Measurements from ENCODE around the gene BBS10.
"Not testable (repeated sequence)": the region's sequence is repeated elsewhere in the genome, so short reads cannot be mapped to it uniquely, and the experiment has no call there.

BBS10 gene

GRCh38 chr12:76348079-76348901 is at the start of gene BBS10:
Gene BBS10 (minus strand): TSS chr12:76348415. CDS start chr12:76348358, 57 bp downstream.
- DNase-seq: peak; percentile 94

- no peak for DNase-seq
These were observed 43.2 kb upstream of the BBS10 start for GRCh38 chr12:76391461-76391860.

GRCh38 chr12:76387614-76388013 is 39.4 kb upstream of the BBS10 start:
- no peak for DNase-seq

GRCh38 chr12:76384560-76384959 is 36.3 kb upstream of the BBS10 start:
- DNase-seq: no peak

- DNase-seq: no peak
These were observed 35.8 kb upstream of the BBS10 start for GRCh38 chr12:76383988-76384387.

DNA sequence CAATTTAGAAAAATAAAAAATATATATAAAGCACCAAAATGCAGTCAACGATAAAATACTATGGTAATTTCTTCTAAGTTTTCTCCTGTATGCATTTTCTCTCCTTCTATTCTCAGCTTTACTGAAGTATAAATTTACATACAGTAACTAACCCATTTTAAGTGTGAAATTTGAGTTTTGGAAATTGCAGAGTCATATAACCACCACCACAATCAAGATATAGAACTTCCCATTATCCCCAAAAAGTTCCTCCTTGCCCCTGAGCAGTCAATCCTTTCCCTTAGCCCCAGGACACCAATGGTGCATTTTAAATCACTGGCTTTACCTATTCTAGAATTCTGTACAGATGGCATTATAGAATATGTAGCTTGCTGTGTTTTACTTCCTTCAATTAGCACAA is 31.0 kb upstream of the BBS10 start:
- DNase-seq: no peak

DNA sequence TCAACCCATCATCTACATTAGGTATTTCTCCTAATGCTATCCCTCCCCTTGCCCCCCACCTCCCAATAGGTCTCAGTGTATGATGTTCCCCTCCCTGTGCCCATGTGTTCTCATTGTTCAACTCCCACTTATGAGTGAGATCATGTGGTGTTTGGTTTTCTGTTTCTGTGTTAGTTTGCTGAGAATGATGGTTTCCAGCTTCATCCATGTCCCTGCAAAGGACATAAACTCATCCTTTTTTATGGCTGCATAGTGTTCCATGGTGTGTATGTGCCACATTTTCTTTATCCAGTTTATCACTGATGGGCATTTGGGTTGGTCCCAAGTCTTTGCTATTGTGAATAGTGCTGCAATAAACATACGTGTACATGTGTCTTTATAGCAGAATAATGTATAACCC is 28.7 kb upstream of the BBS10 start:
- DNase-seq: not testable (repeated sequence)

GRCh38 chr12:76375939-76376338 is 27.7 kb upstream of the BBS10 start:
- no peak for DNase-seq

DNA sequence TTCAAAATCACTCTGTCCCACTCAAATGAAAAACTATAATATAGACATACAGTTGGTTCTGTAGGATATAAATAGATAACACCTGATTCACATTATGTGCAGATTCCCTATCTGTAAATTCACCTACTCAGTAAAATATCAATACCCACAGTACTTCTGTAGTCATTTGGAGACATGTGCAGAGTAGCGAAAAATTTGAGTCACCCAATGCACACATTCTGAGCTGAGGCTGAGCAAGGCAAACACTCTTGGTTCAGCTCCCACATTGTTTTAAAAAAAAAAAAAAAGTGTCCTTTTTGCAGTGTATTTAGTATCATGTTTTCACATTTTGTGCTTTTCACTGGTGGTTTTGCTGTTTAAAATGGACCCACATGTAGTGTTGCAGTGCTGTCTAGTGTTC is 27.3 kb upstream of the BBS10 start:
- no peak for DNase-seq

DNA sequence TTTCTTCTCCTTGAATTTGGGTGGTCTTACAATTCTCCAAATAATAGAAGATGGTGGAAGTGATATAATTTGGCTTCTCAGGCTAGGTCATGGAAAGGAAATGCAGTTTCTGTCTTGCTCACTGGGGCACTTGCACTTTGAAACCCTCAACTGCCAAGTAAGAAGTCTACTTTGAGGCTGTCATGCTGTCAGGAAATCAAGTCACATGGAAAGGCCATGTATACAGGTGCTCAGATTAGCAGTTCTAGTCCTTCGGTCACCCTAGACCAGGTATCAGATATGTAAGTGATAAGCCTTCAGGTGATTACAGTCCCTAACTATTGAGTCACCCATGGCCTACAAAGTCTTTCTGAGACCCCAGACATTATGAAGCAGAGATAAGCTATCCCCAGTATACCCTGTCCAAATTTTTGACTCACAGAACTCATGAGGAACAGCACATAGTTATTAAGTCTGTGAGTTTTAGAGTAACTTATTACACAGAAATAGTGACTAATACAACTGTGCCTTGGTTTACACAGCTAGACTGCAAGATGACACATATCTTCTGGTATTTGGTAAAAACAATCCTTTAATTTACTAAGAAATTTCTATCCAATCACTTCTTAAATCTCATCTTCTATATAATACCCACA is 26.3 kb upstream of the BBS10 start:
- no peak for DNase-seq

DNA sequence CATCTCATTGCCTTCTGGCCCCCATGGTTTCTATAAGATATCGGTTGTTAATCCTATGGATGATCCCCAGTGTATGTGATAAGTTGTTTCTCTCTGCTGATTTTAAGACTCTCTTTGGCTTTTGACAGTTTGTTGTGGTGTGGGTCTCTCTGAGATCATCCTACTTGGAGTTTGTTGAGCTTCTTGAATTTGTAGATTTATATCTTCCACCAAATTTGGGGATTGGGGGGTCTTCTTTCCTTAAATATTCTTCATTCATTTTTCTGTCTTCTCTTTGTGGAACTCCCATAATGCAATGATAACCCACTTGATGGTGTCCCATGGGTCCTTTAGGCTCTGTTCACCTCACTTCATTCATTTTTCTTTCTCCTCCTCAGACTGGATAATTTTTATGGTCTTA is 20.0 kb upstream of the BBS10 start:
- no peak for DNase-seq

DNA sequence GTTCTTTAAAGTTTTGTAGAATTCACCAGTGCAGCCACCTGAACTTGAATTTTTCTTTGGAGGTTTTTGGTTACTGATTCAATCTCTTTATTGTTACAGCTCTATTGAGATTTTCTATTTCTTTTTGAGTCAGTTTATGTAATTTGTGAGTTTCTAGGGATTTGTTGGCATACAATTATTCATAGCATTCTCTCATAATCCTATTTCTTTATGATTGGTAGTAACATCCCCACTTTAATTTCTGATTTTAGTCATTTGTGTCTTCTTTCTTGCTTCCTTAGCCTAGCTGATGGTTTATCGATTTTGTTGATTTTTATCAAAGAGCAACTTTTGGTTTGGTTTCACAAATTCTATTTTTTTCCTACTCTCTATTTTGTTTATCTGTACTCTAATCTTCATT is 17.9 kb upstream of the BBS10 start:
- no peak for DNase-seq

GRCh38 chr12:76364131-76364530 is 15.9 kb upstream of the BBS10 start:
- DNase-seq: not testable (repeated sequence)

DNA sequence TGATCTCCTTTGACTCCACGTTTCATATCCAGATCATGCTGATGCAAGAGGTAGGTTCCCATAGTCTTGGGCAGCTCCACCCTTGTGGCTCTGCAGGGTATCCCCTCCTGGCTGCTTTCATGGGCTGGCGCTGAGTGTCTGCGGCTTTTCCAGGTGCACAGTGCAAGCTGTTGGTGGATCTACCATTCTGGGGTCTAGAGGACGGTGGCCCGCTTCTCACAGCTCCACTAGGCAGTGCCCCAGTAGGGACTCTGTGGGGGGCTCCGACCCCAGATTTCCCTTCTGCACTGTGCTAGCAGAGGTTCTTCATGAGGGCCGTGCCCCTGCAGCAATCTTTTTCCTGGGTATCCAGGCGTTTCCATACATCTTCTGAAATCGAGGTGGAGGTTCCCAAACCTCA is 12.1 kb upstream of the BBS10 start:
- DNase-seq: no peak

DNA sequence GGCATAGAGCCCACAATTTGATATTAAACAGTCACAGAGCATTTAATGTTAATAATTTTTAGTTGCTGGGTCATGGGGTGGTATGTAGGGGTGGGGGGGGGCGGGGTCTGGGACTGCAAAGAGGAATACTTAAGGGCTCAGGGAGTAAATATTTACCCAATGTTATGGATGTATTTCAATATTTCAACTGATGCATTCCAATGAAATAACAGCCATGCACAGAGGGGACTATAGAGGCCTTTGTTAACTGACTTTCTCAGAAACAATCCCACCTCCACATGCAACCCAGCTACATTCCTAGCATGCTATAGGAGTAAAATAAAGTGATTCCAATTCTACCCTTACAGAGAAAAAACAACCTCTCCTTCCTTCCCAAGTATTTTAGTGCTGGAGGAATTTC is 7.9 kb upstream of the BBS10 start:
- DNase-seq: no peak

GRCh38 chr12:76346798-76347420 is 1.3 kb downstream of the BBS10 start:
- peak; percentile 82 for DNase-seq

- peak; percentile 45 for DNase-seq
These were observed 2.0 kb downstream of the BBS10 start for GRCh38 chr12:76346236-76346635.

DNA sequence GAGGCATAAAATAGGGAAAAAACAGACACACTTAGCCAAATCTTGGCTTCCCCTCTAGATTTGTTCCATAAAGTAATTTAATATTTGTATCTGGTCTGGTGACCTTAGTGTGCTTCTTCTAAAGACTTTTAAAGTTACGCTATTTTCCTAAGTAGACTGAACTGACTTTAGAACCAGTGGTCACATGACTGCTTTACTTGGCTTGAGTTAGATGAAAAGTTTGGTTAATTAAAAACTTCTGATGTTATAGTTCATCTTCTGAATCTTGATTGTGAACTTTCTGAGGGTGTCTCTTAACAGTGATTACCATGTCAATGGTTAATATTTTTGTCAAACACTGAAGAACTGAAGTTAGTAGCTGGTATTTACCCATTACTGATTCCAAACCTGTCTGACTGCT is 2.6 kb downstream of the BBS10 start:
- DNase-seq: no peak

- DNase-seq: peak; percentile 12
These were observed 6.7 kb downstream of the BBS10 start for GRCh38 chr12:76341436-76342030.

DNA sequence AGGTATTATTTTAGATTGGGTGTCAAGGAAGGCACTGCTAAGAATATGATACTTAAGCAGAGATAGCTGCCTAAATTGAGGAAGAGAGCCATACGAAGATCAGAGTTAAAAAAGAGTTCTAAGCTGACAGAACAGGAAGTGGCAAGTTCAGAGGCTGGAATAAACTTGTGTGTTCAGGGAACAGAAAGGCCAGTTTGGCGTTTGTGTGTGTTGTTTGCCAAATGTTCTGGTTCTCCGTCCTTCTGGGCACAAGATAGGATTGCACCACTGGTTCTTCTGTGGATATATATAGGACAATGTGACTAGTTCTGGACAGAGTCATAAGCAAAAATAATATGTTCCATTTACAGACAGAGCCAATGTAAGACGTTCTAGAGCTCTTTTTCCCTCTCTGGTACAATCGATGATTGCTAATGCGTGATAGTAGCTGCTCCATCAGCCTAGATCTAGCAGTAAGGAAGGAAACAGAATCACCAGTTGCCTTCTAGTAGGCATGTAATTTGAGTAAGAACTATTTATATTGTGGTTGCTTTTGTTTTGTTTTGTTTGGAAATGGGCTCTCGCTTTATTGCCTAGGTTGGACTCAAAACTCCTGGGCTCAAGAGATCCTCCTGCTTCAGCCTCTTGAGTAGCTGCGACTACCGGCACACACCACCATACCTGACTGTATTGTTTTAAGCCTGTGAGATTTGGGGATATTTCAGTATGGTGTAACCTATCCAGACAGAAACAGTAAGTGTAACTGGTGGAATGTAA is 7.4 kb downstream of the BBS10 start:
- peak; percentile 45 for DNase-seq

GRCh38 chr12:76337583-76337982 is 10.6 kb downstream of the BBS10 start:
- DNase-seq: no peak

DNA sequence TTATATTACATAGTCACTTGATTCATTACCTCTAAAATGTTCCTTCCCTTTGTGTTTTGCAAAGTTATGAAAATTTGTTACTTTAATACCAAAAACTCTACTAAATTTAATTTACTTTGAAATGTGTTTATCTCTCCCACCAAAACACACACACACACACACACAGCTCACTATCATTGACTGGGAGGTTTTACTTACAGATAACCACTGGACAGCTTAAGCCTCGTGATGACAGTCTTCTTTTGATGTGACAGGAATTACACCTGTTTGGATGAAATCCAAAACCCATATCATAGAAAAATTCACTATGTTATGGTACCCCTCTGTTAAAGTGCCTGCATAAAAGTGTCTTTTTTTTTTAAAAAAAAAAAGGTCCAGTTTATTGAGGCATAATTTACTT is 15.6 kb downstream of the BBS10 start:
- no peak for DNase-seq

GRCh38 chr12:76329606-76330005 is 18.6 kb downstream of the BBS10 start:
- DNase-seq: no peak

All from inflammatory macrophage treated with lipopolysaccharide for 4 hours (primary cell).